Mammary epithelial cell (primary cell): ENCODE data around the gene EPHA2.

ENCODE experiments used
- CTCF ChIP-seq, 2 donors: IDR thresholded peaks in 1 of 2; conservative IDR thresholded peaks in 1 of 2; 2 replicates each; pipeline ENCODE4 v1.5.1; 2011 to 2012; ENCODE audit warnings: inconsistent platforms in 2 of 2, low read length in 2 of 2, mild to moderate bottlenecking in 2 of 2, control low read depth in 1 of 2, low read depth in 1 of 2; ENCODE audit not compliant: insufficient read depth in 1 of 2; ENCODE audit errors: extremely low read depth in 1 of 2
- EZH2 ChIP-seq: IDR thresholded peaks from 2 replicates; pipeline ENCODE4 v1.6.1; 2012; ENCODE audit warnings: low read length, inconsistent platforms, borderline replicate concordance

- TF ChIP-seq EZH2 (no peak), CTCF (conservative IDR thresholded peaks at IDR 0.05 in 1 of 2, IDR thresholded peaks at IDR 0.05 in 1 of 2; ENCODE audit: extremely low read depth in 1 of 2, insufficient read depth in 1 of 2, low read depth in 1 of 2, low read length in 2 of 2) (no peak)
Observed at GRCh38 chr1:16109571-16109970, 46.3 kb downstream of the EPHA2 start.
